H9 (cell line): ENCODE measurements around the gene RPS6KB2. TPM values are rescaled to one million over a fixed set of nuclear protein-coding genes. Genes with fewer than 3 reads are reported as not detected.

ENCODE experiments used
- DNase-seq: peaks from one replicate; pipeline ENCODE4 v3.0.0-alpha.2; 2017
- H2AFZ ChIP-seq: one replicate; pipeline ENCODE4 v1.6.1; 2013; ENCODE audit warnings: mild to moderate bottlenecking, low read length, control low read depth, moderate library complexity
- H2AK5ac ChIP-seq: 2 replicates; pipeline ENCODE4 v1.6.1; 2013; ENCODE audit warnings: low read length, control low read depth, mixed read lengths; ENCODE audit not compliant: insufficient read length
- H2BK120ac ChIP-seq: one replicate; pipeline ENCODE4 v1.6.1; 2013; ENCODE audit warnings: low read depth, mild to moderate bottlenecking, low read length, control low read depth, inconsistent platforms; ENCODE audit not compliant: poor library complexity, severe bottlenecking
- H2BK12ac ChIP-seq: 2 replicates; pipeline ENCODE4 v1.6.1; 2013; ENCODE audit warnings: low read length, control low read depth, mixed read lengths, low read depth; ENCODE audit not compliant: insufficient read length
- H2BK15ac ChIP-seq: 2 replicates; pipeline ENCODE4 v1.6.1; 2013; ENCODE audit warnings: low read depth, low read length, control low read depth
- H2BK20ac ChIP-seq: one replicate; pipeline ENCODE4 v1.6.1; 2013; ENCODE audit warnings: low read depth, mild to moderate bottlenecking, low read length, control low read depth, inconsistent platforms; ENCODE audit not compliant: poor library complexity, severe bottlenecking
- H2BK5ac ChIP-seq: 2 replicates; pipeline ENCODE4 v1.6.1; 2013; ENCODE audit warnings: low read length, control low read depth, mixed read lengths; ENCODE audit not compliant: insufficient read length
- H3K14ac ChIP-seq: 2 replicates; pipeline ENCODE4 v1.6.1; 2013; ENCODE audit warnings: low read length, control low read depth; ENCODE audit not compliant: insufficient read depth
- H3K18ac ChIP-seq: 2 replicates; pipeline ENCODE4 v1.6.1; 2013; ENCODE audit warnings: low read depth, mild to moderate bottlenecking, mixed read lengths, low read length, control low read depth; ENCODE audit not compliant: insufficient read length
- H3K23ac ChIP-seq: 2 replicates; pipeline ENCODE4 v1.6.1; 2013; ENCODE audit warnings: low read length, control low read depth, mixed read lengths, low read depth; ENCODE audit not compliant: insufficient read length
- H3K23me2 ChIP-seq: 2 replicates; pipeline ENCODE4 v1.6.1; 2013; ENCODE audit warnings: low read depth, mild to moderate bottlenecking, mixed read lengths, low read length, control low read depth; ENCODE audit not compliant: insufficient read length, poor library complexity, severe bottlenecking
- H3K27ac ChIP-seq: 2 replicates; pipeline ENCODE4 v1.5.1; 2013; ENCODE audit warnings: low read length, control low read depth, mixed read lengths, low read depth; ENCODE audit not compliant: insufficient read length
- H3K27me3 ChIP-seq: 2 replicates; pipeline ENCODE4 v1.6.1; 2013; ENCODE audit warnings: low read length, control low read depth, inconsistent platforms; ENCODE audit not compliant: insufficient read depth
- H3K4ac ChIP-seq: 2 replicates; pipeline ENCODE4 v1.6.1; 2013; ENCODE audit warnings: low read depth, mild to moderate bottlenecking, control low read depth, inconsistent platforms, low read length, moderate library complexity
- H3K4me1 ChIP-seq: 2 replicates; pipeline ENCODE4 v1.6.1; 2013; ENCODE audit warnings: low read length, control low read depth, inconsistent platforms; ENCODE audit not compliant: insufficient read depth
- H3K4me2 ChIP-seq: 2 replicates; pipeline ENCODE4 v1.6.1; 2013; ENCODE audit warnings: low read length, control low read depth, mixed read lengths; ENCODE audit not compliant: insufficient read length, insufficient read depth
- H3K56ac ChIP-seq: 2 replicates; pipeline ENCODE4 v1.6.1; 2013; ENCODE audit warnings: low read depth, mild to moderate bottlenecking, mixed read lengths, low read length, control low read depth; ENCODE audit not compliant: insufficient read length
- H3K79me1 ChIP-seq: 2 replicates; pipeline ENCODE4 v1.6.1; 2013; ENCODE audit warnings: low read depth, mild to moderate bottlenecking, moderate library complexity, low read length, control low read depth, inconsistent platforms; ENCODE audit not compliant: insufficient read depth, poor library complexity, severe bottlenecking
- H3K79me2 ChIP-seq: 2 replicates; pipeline ENCODE4 v1.6.1; 2013; ENCODE audit warnings: low read length, control low read depth, inconsistent platforms; ENCODE audit not compliant: insufficient read depth
- H3K9ac ChIP-seq: 2 replicates; pipeline ENCODE4 v1.6.1; 2013; ENCODE audit warnings: low read length, control low read depth, mixed read lengths; ENCODE audit not compliant: insufficient read length; ENCODE audit errors: extremely low read depth
- H3K9me3 ChIP-seq: one replicate; pipeline ENCODE4 v1.6.1; 2013; ENCODE audit warnings: low read depth, low read length, inconsistent platforms; ENCODE audit not compliant: control insufficient read depth
- H3T11ph ChIP-seq: one replicate; pipeline ENCODE4 v1.6.1; 2013; ENCODE audit warnings: mild to moderate bottlenecking, low read length, control low read depth, inconsistent platforms
- H4K20me1 ChIP-seq: one replicate; pipeline ENCODE4 v1.6.1; 2013; ENCODE audit not compliant: control insufficient read depth, insufficient read length, insufficient read depth
- H4K5ac ChIP-seq: 2 replicates; pipeline ENCODE4 v1.6.1; 2013; ENCODE audit warnings: low read depth, mild to moderate bottlenecking, mixed read lengths, low read length, control low read depth; ENCODE audit not compliant: insufficient read length
- H4K8ac ChIP-seq: replicated peaks from 2 replicates; pipeline ENCODE4 v1.6.1; 2013; ENCODE audit warnings: low read length, control low read depth, mixed read lengths, low read depth; ENCODE audit not compliant: insufficient read length
- H4K91ac ChIP-seq: 2 replicates; pipeline ENCODE4 v1.6.1; 2013; ENCODE audit warnings: low read depth, mild to moderate bottlenecking, moderate library complexity, mixed read lengths, low read length, control low read depth; ENCODE audit not compliant: insufficient read length
- H3K27ac Mint-ChIP-seq, 3 experiments: 2 replicates in 2 of 3; 3 replicates in 1 of 3; pipeline ENCODE4 v1.8.0; 2020 to 2021; ENCODE audit warnings: mixed read lengths in 3 of 3, mild to moderate bottlenecking in 1 of 3, moderate library complexity in 1 of 3
- H3K27me3 Mint-ChIP-seq: 2 replicates; pipeline ENCODE4 v1.8.0; 2021; ENCODE audit warnings: low read depth, mild to moderate bottlenecking, moderate library complexity, mixed read lengths
- H3K36me3 Mint-ChIP-seq, 3 experiments: 2 replicates in 2 of 3; 3 replicates in 1 of 3; pipeline ENCODE4 v1.8.0; 2020 to 2021; ENCODE audit warnings: low read depth in 3 of 3, mixed read lengths in 3 of 3; ENCODE audit not compliant: insufficient read depth in 1 of 3
- H3K4me1 Mint-ChIP-seq, 2 experiments: 2 replicates each; pipeline ENCODE4 v1.8.0; 2020; ENCODE audit warnings: mixed read lengths in 2 of 2
- H3K4me3 Mint-ChIP-seq, 2 experiments: 2 replicates in 1 of 2; 3 replicates in 1 of 2; pipeline ENCODE4 v1.8.0; 2020 to 2021; ENCODE audit warnings: mild to moderate bottlenecking in 2 of 2, mixed read lengths in 2 of 2, moderate library complexity in 1 of 2
- H3K9me3 Mint-ChIP-seq, 2 experiments: 2 replicates in 1 of 2; 3 replicates in 1 of 2; pipeline ENCODE4 v1.8.0; 2020; ENCODE audit warnings: mild to moderate bottlenecking in 2 of 2, mixed read lengths in 2 of 2, moderate library complexity in 1 of 2
- WGBS: extraction: QIAGEN DNeasy Blood & Tissue Kit; methylation state at CpG from one replicate; pipeline ENCODE4 v1.1.7; 2013; ENCODE audit warnings: missing lambda C conversion rate, low lambda C conversion rate, mixed read lengths; ENCODE audit not compliant: insufficient read length; ENCODE audit errors: extremely low coverage; 5-methylcytosine and 5-hydroxymethylcytosine counted together
- total RNA-seq: library from RNA; stranded (reverse); gene quantifications from 2 replicates; pipeline ENCODE4 v1.2.1, GENCODE V29; 2021
- TF ChIP-seq, protein P1 (sequence below): fragments of 200-600 bp; sonication (generic); conservative IDR thresholded peaks from 3 replicates; pipeline ENCODE4 v1.8.0; 2021; ENCODE audit warnings: antibody characterized with exemption, mild to moderate bottlenecking

RPS6KB2 gene
- total RNA-seq, 1 experiment from 2014 or later, result 51.7 TPM

DNA sequence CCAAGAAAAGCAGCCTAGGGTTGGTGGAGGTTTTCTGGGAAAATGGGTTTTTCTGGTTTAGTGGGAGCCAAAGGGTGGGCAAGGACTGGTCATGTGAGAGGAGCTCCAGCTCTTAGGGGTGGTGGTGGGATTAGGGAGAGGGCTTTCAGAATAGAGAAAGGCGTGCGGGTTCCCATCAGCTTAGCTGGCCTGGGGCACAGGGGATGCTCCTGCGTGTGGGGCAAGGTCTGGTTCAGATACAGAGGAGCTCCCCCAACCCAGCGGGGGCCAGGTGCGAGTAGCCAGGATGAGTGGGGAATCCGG is 40.1 kb downstream of the RPS6KB2 start:
- WGBS, result no CpG with 5 or more reads among the region's 6 CpGs
- H4K8ac ChIP-seq, result no peak overlapping the region
- no peak overlapping the region for H3K14ac ChIP-seq
- no peak overlapping the region for H2BK5ac ChIP-seq
- H3K79me1 ChIP-seq, result no peaks in the 10 kb centered on the region
- H3K79me2 ChIP-seq, result no peaks in the 10 kb centered on the region
- peaks cover 8% of the 10 kb centered on the region for H3K27me3 Mint-ChIP-seq
- peaks cover 0 to 4% (median 0%) of the 10 kb centered on the region in 3 experiments; a peak in 2 of 7 replicates for H3K36me3 Mint-ChIP-seq
- no peak overlapping the region for H2AFZ ChIP-seq
- peak overlapping the region; percentile 67 for H3K4me2 ChIP-seq
- H3K27ac Mint-ChIP-seq, result peak overlapping the region; percentile 63 to 95 (median 80); a peak in 5 of 7 replicates
- peaks cover 3% of the 10 kb centered on the region; the same call in 1 of the 2 replicates for H3K27me3 ChIP-seq
- H2BK120ac ChIP-seq, result no peak overlapping the region
- no peak overlapping the region for H3K27ac ChIP-seq
- no peak overlapping the region for H3K18ac ChIP-seq
- peak overlapping the region; percentile 43 for H3K9ac ChIP-seq
- H2AK5ac ChIP-seq, result no peak overlapping the region
- no peak overlapping the region for H2BK15ac ChIP-seq
- H4K20me1 ChIP-seq, result no peaks in the 10 kb centered on the region
- no peaks in the 10 kb centered on the region for H3K9me3 Mint-ChIP-seq
- TF ChIP-seq, protein P1, sequence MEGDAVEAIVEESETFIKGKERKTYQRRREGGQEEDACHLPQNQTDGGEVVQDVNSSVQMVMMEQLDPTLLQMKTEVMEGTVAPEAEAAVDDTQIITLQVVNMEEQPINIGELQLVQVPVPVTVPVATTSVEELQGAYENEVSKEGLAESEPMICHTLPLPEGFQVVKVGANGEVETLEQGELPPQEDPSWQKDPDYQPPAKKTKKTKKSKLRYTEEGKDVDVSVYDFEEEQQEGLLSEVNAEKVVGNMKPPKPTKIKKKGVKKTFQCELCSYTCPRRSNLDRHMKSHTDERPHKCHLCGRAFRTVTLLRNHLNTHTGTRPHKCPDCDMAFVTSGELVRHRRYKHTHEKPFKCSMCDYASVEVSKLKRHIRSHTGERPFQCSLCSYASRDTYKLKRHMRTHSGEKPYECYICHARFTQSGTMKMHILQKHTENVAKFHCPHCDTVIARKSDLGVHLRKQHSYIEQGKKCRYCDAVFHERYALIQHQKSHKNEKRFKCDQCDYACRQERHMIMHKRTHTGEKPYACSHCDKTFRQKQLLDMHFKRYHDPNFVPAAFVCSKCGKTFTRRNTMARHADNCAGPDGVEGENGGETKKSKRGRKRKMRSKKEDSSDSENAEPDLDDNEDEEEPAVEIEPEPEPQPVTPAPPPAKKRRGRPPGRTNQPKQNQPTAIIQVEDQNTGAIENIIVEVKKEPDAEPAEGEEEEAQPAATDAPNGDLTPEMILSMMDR, result no peak
- no peak overlapping the region for H4K5ac ChIP-seq
- no peak overlapping the region for H3K56ac ChIP-seq
- H3K4me3 Mint-ChIP-seq, result peak overlapping the region; percentile 87 to 90
- no peak overlapping the region for H2BK12ac ChIP-seq
- no peaks in the 10 kb centered on the region for H3K9me3 ChIP-seq
- no peak overlapping the region for H3K4ac ChIP-seq
- no peak for DNase-seq
- no peak overlapping the region for H3T11ph ChIP-seq
- H4K91ac ChIP-seq, result no peak overlapping the region
- H3K4me1 ChIP-seq, result no peaks in the 10 kb centered on the region; the same call in 1 of the 2 replicates
- H2BK20ac ChIP-seq, result no peak overlapping the region
- H3K23ac ChIP-seq, result no peak overlapping the region
- H3K23me2 ChIP-seq, result peaks cover 12% of the 10 kb centered on the region
- H3K4me1 Mint-ChIP-seq, result peaks cover 20 to 25% of the 10 kb centered on the region in 2 experiments
